GM12878 (cell line): ENCODE results near the gene ZNF48. TPM values are rescaled to one million over a fixed set of nuclear protein-coding genes. Genes with fewer than 3 reads are reported as not detected.

ENCODE experiments used
- HDAC6 ChIP-seq: fragments of 200-600 bp; sonication (generic); IDR thresholded peaks from one replicate; pipeline ENCODE4 v1.8.0; 2017; ENCODE audit warnings: antibody characterized with exemption; ENCODE audit not compliant: unreplicated experiment
- IKZF2 ChIP-seq, 2 experiments: fragments of 450-650 bp; IDR thresholded peaks; 2 replicates each; pipeline ENCODE4 v1.6.1; 2017; ENCODE audit warnings: mild to moderate bottlenecking in 2 of 2, moderate library complexity in 2 of 2
- MTA2 ChIP-seq: fragments of 450-650 bp; IDR thresholded peaks from 2 replicates; pipeline ENCODE4 v1.6.1; 2016; ENCODE audit warnings: low read depth, mild to moderate bottlenecking, moderate library complexity
- MYC ChIP-seq: IDR thresholded peaks from 2 replicates; pipeline ENCODE4 v1.6.1; 2011; ENCODE audit warnings: mild to moderate bottlenecking, low read length, moderate library complexity, inconsistent platforms; ENCODE audit not compliant: insufficient read depth, insufficient replicate concordance, insufficient read length, severe bottlenecking
- NBN ChIP-seq: fragments of 450-650 bp; IDR thresholded peaks from 2 replicates; pipeline ENCODE4 v1.6.1; 2016
- PAX8 ChIP-seq: fragments of 450-650 bp; IDR thresholded peaks from 2 replicates; pipeline ENCODE4 v1.6.1; 2017; ENCODE audit warnings: mild to moderate bottlenecking, moderate library complexity
- PML ChIP-seq: IDR thresholded peaks from 2 replicates; pipeline ENCODE4 v1.6.1; 2012; ENCODE audit warnings: low read length, inconsistent platforms
- POLR2AphosphoS2 ChIP-seq: IDR thresholded peaks from 2 replicates; pipeline ENCODE4 v1.6.1; 2011; ENCODE audit warnings: low read depth, mild to moderate bottlenecking, low read length, improper control_type of control experiment, moderate library complexity
- POLR2AphosphoS5 ChIP-seq: IDR thresholded peaks from 2 replicates; pipeline ENCODE4 v1.6.1; 2011; ENCODE audit warnings: mild to moderate bottlenecking, low read length, inconsistent platforms
- POU2F2 ChIP-seq: IDR thresholded peaks from 3 replicates; pipeline ENCODE4 v1.6.1; 2011; ENCODE audit warnings: low read depth, mild to moderate bottlenecking, low read length, borderline replicate concordance
- RAD21 ChIP-seq: IDR thresholded peaks from 2 replicates; pipeline ENCODE4 v1.6.1; 2011; ENCODE audit warnings: mild to moderate bottlenecking, low read depth, low read length, moderate library complexity; ENCODE audit not compliant: insufficient read depth
- RELA ChIP-seq: fragments of 450-650 bp; IDR thresholded peaks from 2 replicates; pipeline ENCODE4 v1.8.0; 2014; ENCODE audit warnings: borderline replicate concordance; ENCODE audit not compliant: partially characterized antibody
- SIN3A ChIP-seq: IDR thresholded peaks from 2 replicates; pipeline ENCODE4 v1.6.1; 2012; ENCODE audit warnings: low read depth, low read length, improper control_type of control experiment
- SIX5 ChIP-seq: IDR thresholded peaks from 2 replicates; pipeline ENCODE4 v1.6.1; 2011; ENCODE audit warnings: mild to moderate bottlenecking, low read depth, low read length, moderate library complexity; ENCODE audit not compliant: severe bottlenecking
- SMAD5 ChIP-seq: IDR thresholded peaks from 2 replicates; pipeline ENCODE4 v1.6.1; 2016; ENCODE audit warnings: antibody characterized with exemption, low read depth
- SRF ChIP-seq, 2 experiments: IDR thresholded peaks; 2 replicates each; pipeline ENCODE4 v1.6.1; 2011; ENCODE audit warnings: low read depth in 2 of 2, low read length in 2 of 2, mild to moderate bottlenecking in 1 of 2, moderate library complexity in 1 of 2
- TCF3 ChIP-seq: IDR thresholded peaks from 2 replicates; pipeline ENCODE4 v1.6.1; 2012; ENCODE audit warnings: low read depth, mild to moderate bottlenecking, low read length, borderline replicate concordance; ENCODE audit not compliant: insufficient read depth
- YBX1 ChIP-seq: fragments of 450-650 bp; IDR thresholded peaks from 2 replicates; pipeline ENCODE4 v1.6.1; 2016; ENCODE audit warnings: antibody characterized with exemption
- ZNF217 ChIP-seq: fragments of 450-650 bp; IDR thresholded peaks from 2 replicates; pipeline ENCODE4 v1.6.1; 2017; ENCODE audit warnings: antibody characterized with exemption, mild to moderate bottlenecking
- ZNF384 ChIP-seq: IDR thresholded peaks from 2 replicates; pipeline ENCODE4 v1.6.1; 2012; ENCODE audit warnings: low read depth, mild to moderate bottlenecking, low read length, improper control_type of control experiment, borderline replicate concordance
- polyA plus RNA-seq, 11 experiments: library from polyadenylated mRNA; depleted of rRNA in 4 of 11; unstranded in 6 of 11; stranded (reverse) in 5 of 11; fragments of >200 nt; fragmentation: Nextera tagmentation in 4 of 11; fragmentation: Illumina TruSeq in 1 of 11; extraction: Ambion mirVana in 4 of 11; extraction: Trizol in 1 of 11; gene quantifications; 1 replicate in 1 of 11; 2 replicates in 10 of 11; pipeline versions ENCODE4 v1.2.1 to v1.2.3, GENCODE V29; 2011 to 2016; ENCODE audit warnings: inconsistent platforms in 2 of 11, missing spikeins in 2 of 11, low read depth in 1 of 11
- total RNA-seq, 4 experiments: library from RNA; depleted of rRNA in 3 of 4; stranded (reverse); fragments of >200 nt in 3 of 4; fragmentation: Illumina TruSeq in 1 of 4; extraction: Trizol in 1 of 4; gene quantifications; 2 replicates each; pipeline versions ENCODE4 v1.2.1 to v1.2.3, GENCODE V29; 2013 to 2021
- TF ChIP-seq, protein P1 (sequence below): IDR thresholded peaks from 2 replicates; pipeline ENCODE4 v1.6.1; 2012; ENCODE audit warnings: low read depth, low read length, improper control_type of control experiment
- TF ChIP-seq, protein P2 (sequence below): fragments of 450-650 bp; IDR thresholded peaks from 2 replicates; pipeline ENCODE4 v1.6.1; 2017; ENCODE audit warnings: mild to moderate bottlenecking, moderate library complexity
- TF ChIP-seq, protein P3 (sequence below): IDR thresholded peaks from 2 replicates; pipeline ENCODE4 v1.6.1; 2012; ENCODE audit warnings: mild to moderate bottlenecking, low read depth, low read length
- TF ChIP-seq, protein P4 (sequence below): IDR thresholded peaks from 2 replicates; pipeline ENCODE4 v1.6.1; 2011; ENCODE audit warnings: low read depth, mild to moderate bottlenecking, low read length, moderate library complexity, borderline replicate concordance; ENCODE audit errors: extremely low read depth

ZNF48 gene
- total and polyA plus RNA-seq, 10 of the 15 experiments (the other 5 are each of a cell fraction or from before 2014, with no cell fraction given): 0.14 to 12.0 (median 4.2) TPM

DNA sequence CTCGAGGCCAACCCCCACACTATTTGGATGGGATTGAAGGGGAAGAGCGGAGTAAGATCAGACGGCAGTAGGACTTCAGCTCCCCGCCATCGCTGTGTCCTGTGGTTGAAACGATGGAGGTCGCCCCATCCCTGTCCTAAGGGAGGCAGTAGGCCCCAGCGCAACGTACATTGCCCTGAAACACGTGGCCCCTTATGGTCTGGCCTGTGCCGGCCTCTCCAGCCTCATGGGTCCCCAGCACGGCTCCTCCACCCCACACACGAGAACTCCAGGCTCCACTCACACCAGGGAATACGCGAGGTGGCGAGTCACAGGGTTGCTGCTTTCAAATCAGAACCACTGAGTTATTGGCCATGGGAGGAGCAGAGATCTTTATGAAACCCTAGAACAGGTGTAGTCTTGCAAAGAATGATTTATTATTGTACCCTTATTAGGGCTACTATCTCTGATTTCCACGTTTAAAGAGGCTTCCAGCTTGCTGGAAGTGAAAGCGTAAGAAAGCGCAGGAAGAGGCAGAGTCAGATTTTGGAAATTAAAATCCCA lies 35.3 kb downstream of the ZNF48 start (continued):
- TF ChIP-seq SIN3A: no peak
- no peak for TF ChIP-seq HDAC6
- TF ChIP-seq SRF (IDR thresholded peaks at IDR 0.05; ENCODE audit: low read depth in 2 of 2, low read length in 2 of 2): no peak
- TF ChIP-seq, protein P1, sequence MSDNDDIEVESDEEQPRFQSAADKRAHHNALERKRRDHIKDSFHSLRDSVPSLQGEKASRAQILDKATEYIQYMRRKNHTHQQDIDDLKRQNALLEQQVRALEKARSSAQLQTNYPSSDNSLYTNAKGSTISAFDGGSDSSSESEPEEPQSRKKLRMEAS: peak; percentile 53; the same call in 1 of the 2 replicates
- TF ChIP-seq, protein P2, sequence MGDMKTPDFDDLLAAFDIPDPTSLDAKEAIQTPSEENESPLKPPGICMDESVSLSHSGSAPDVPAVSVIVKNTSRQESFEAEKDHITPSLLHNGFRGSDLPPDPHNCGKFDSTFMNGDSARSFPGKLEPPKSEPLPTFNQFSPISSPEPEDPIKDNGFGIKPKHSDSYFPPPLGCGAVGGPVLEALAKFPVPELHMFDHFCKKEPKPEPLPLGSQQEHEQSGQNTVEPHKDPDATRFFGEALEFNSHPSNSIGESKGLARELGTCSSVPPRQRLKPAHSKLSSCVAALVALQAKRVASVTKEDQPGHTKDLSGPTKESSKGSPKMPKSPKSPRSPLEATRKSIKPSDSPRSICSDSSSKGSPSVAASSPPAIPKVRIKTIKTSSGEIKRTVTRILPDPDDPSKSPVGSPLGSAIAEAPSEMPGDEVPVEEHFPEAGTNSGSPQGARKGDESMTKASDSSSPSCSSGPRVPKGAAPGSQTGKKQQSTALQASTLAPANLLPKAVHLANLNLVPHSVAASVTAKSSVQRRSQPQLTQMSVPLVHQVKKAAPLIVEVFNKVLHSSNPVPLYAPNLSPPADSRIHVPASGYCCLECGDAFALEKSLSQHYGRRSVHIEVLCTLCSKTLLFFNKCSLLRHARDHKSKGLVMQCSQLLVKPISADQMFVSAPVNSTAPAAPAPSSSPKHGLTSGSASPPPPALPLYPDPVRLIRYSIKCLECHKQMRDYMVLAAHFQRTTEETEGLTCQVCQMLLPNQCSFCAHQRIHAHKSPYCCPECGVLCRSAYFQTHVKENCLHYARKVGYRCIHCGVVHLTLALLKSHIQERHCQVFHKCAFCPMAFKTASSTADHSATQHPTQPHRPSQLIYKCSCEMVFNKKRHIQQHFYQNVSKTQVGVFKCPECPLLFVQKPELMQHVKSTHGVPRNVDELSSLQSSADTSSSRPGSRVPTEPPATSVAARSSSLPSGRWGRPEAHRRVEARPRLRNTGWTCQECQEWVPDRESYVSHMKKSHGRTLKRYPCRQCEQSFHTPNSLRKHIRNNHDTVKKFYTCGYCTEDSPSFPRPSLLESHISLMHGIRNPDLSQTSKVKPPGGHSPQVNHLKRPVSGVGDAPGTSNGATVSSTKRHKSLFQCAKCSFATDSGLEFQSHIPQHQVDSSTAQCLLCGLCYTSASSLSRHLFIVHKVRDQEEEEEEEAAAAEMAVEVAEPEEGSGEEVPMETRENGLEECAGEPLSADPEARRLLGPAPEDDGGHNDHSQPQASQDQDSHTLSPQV: no peak
- no peak for TF ChIP-seq POLR2AphosphoS2
- no peak for TF ChIP-seq MYC
- TF ChIP-seq PAX8: no peak
- TF ChIP-seq NBN: peak; percentile 31; the same call in 1 of the 2 replicates
- TF ChIP-seq ZNF384: no peak
- TF ChIP-seq RELA: no peak
- no peak for TF ChIP-seq TCF3
- TF ChIP-seq IKZF2 (IDR thresholded peaks at IDR 0.05): peak in 1 of 2 experiments; percentile 8; a peak in 2 of 4 replicates
- TF ChIP-seq MTA2: no peak
- no peak for TF ChIP-seq SIX5
- TF ChIP-seq, protein P3, sequence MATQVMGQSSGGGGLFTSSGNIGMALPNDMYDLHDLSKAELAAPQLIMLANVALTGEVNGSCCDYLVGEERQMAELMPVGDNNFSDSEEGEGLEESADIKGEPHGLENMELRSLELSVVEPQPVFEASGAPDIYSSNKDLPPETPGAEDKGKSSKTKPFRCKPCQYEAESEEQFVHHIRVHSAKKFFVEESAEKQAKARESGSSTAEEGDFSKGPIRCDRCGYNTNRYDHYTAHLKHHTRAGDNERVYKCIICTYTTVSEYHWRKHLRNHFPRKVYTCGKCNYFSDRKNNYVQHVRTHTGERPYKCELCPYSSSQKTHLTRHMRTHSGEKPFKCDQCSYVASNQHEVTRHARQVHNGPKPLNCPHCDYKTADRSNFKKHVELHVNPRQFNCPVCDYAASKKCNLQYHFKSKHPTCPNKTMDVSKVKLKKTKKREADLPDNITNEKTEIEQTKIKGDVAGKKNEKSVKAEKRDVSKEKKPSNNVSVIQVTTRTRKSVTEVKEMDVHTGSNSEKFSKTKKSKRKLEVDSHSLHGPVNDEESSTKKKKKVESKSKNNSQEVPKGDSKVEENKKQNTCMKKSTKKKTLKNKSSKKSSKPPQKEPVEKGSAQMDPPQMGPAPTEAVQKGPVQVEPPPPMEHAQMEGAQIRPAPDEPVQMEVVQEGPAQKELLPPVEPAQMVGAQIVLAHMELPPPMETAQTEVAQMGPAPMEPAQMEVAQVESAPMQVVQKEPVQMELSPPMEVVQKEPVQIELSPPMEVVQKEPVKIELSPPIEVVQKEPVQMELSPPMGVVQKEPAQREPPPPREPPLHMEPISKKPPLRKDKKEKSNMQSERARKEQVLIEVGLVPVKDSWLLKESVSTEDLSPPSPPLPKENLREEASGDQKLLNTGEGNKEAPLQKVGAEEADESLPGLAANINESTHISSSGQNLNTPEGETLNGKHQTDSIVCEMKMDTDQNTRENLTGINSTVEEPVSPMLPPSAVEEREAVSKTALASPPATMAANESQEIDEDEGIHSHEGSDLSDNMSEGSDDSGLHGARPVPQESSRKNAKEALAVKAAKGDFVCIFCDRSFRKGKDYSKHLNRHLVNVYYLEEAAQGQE: no peak
- TF ChIP-seq, protein P4, sequence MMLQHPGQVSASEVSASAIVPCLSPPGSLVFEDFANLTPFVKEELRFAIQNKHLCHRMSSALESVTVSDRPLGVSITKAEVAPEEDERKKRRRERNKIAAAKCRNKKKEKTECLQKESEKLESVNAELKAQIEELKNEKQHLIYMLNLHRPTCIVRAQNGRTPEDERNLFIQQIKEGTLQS: no peak
- TF ChIP-seq ZNF217: peak; percentile 28; the same call in 1 of the 2 replicates
- TF ChIP-seq POU2F2: no peak
- no peak for TF ChIP-seq YBX1
- no peak for TF ChIP-seq PML
- TF ChIP-seq SMAD5: no peak
- TF ChIP-seq RAD21: peak; percentile 48
- no peak for TF ChIP-seq POLR2AphosphoS5
